Activated CD8-positive, alpha-beta T cell treated with anti-CD3 and anti-CD28 coated beads for 36 hours (primary cell): ENCODE data around the gene ZSWIM5. TPM values are rescaled to one million over a fixed set of nuclear protein-coding genes. Genes with fewer than 3 reads are reported as not detected.
"Not testable (repeated sequence)": the region's sequence is repeated elsewhere in the genome, so short reads cannot be mapped to it uniquely, and the experiment has no call there.

Experiments used
- ATAC-seq: fragments of 200-7000 bp; cut with Tn5 transposase; one replicate; pipeline ENCODE4 v1.10.0; 2021; ENCODE audit warnings: mild to moderate bottlenecking, moderate library complexity
- CTCF ChIA-PET: fragments of 350-600 bp; sonication (Branson Sonifier 250); formaldehyde crosslinking; loops from one replicate; lab custom pipeline; 2021; ENCODE audit warnings: antibody characterized with exemption; lab: Charles Lee
- POLR2A ChIA-PET: fragments of 350-600 bp; sonication (Branson Sonifier 250); formaldehyde crosslinking; loops from one replicate; lab custom pipeline; 2021; ENCODE audit warnings: antibody characterized with exemption; lab: Charles Lee
- DNase-seq: peaks from one replicate; pipeline ENCODE4 v3.0.0-alpha.2; 2020
- H3K27ac Mint-ChIP-seq: one replicate; pipeline ENCODE4 v1.8.0; 2021; ENCODE audit warnings: mild to moderate bottlenecking, mixed read lengths
- H3K27me3 Mint-ChIP-seq: one replicate; pipeline ENCODE4 v1.8.0; 2021; ENCODE audit warnings: mixed read lengths
- H3K36me3 Mint-ChIP-seq: one replicate; pipeline ENCODE4 v1.8.0; 2021; ENCODE audit warnings: low read depth, mixed read lengths
- H3K4me1 Mint-ChIP-seq: one replicate; pipeline ENCODE4 v1.8.0; 2021; ENCODE audit warnings: low read depth, mixed read lengths
- H3K4me3 Mint-ChIP-seq: one replicate; pipeline ENCODE4 v1.8.0; 2021; ENCODE audit warnings: mild to moderate bottlenecking, moderate library complexity, mixed read lengths
- H3K9me3 Mint-ChIP-seq: one replicate; pipeline ENCODE4 v1.8.0; 2021; ENCODE audit warnings: mixed read lengths
- intact Hi-C: fragments of 100-400 bp; cut with micrococcal nuclease; formaldehyde crosslinking; loops from one replicate; pipeline ENCODE4 v1.10.0; 2022
- total RNA-seq, 2 experiments: library from RNA; stranded (reverse); gene quantifications; one replicate each; pipeline ENCODE4 v1.2.3, GENCODE V29; 2021
- TF ChIP-seq, protein P1 (sequence below): fragments of 200-600 bp; IDR thresholded peaks from one replicate; pipeline ENCODE4 v1.8.0; 2022; ENCODE audit warnings: antibody characterized with exemption, mild to moderate bottlenecking

The ZSWIM5 gene
- total RNA-seq, 2 experiments from 2014 or later: 0.70 to 0.87 TPM

DNA sequence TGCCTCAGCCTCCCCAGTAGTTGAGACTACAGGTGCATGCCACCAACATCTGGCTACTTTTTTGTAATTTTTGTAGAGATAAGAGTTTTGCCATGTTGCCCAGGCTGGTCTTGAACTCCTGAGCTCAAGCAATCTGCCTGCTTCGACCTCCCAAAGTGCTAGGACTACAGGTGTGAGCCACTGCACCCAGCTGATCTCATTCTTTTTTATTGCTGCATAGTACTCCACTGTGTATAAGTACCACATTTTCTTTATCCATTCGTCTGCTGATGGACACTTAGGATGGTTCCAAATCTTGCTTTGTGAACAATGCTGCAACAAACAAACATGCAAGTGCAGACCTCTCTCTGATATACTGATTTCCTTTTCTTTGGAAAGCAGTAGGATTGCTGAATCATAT lies 134.8 kb downstream of the ZSWIM5 start:
- POLR2A ChIA-PET: no interaction called here
- ATAC-seq: no peak

DNA sequence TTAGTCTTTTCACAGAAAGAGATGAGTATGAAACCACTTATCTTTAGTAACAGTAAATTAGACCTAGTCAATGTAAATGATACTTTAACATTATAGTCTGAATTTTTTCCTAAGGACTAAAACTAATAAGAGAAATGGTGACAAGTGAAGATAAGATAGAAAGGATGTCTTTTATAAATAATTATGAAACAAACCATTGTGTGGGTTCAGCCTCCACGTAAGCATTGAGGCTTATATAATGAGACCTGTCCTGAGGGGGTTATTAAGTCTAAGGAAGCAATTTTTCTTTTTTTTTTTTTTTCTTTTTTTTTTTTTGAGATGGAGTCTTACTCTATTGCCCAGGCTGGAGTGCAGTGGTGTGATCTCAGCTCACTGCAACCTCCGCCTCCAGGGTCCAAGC lies 138.6 kb downstream of the ZSWIM5 start:
- Mint-ChIP-seq H3K27me3 (no peaks in the 10 kb centered on the region), H3K36me3 (no peaks in the 10 kb centered on the region), H3K4me3 (no peak overlapping the region), H3K9me3 (peaks cover 4% of the 10 kb centered on the region), H3K27ac (no peak overlapping the region), H3K4me1 (no peaks in the 10 kb centered on the region)
- POLR2A ChIA-PET: no interaction called here
- CTCF ChIA-PET: no interaction called here
- DNase-seq (no peak), ATAC-seq (no peak)
- intact Hi-C loops: no loop called here
- TF ChIP-seq, protein P1, sequence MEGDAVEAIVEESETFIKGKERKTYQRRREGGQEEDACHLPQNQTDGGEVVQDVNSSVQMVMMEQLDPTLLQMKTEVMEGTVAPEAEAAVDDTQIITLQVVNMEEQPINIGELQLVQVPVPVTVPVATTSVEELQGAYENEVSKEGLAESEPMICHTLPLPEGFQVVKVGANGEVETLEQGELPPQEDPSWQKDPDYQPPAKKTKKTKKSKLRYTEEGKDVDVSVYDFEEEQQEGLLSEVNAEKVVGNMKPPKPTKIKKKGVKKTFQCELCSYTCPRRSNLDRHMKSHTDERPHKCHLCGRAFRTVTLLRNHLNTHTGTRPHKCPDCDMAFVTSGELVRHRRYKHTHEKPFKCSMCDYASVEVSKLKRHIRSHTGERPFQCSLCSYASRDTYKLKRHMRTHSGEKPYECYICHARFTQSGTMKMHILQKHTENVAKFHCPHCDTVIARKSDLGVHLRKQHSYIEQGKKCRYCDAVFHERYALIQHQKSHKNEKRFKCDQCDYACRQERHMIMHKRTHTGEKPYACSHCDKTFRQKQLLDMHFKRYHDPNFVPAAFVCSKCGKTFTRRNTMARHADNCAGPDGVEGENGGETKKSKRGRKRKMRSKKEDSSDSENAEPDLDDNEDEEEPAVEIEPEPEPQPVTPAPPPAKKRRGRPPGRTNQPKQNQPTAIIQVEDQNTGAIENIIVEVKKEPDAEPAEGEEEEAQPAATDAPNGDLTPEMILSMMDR: no peak

More for the DNA sequence above, 134.8 kb downstream of the ZSWIM5 start:
- Mint-ChIP-seq H3K27ac (no peak overlapping the region), H3K4me3 (no peak overlapping the region), H3K9me3 (peaks cover 10% of the 10 kb centered on the region), H3K4me1 (no peaks in the 10 kb centered on the region), H3K27me3 (peaks cover 3% of the 10 kb centered on the region), H3K36me3 (no peaks in the 10 kb centered on the region)
- CTCF ChIA-PET: no interaction called here
- intact Hi-C loops: no loop called here
- TF ChIP-seq, protein P1: no peak
- no peak for DNase-seq

DNA sequence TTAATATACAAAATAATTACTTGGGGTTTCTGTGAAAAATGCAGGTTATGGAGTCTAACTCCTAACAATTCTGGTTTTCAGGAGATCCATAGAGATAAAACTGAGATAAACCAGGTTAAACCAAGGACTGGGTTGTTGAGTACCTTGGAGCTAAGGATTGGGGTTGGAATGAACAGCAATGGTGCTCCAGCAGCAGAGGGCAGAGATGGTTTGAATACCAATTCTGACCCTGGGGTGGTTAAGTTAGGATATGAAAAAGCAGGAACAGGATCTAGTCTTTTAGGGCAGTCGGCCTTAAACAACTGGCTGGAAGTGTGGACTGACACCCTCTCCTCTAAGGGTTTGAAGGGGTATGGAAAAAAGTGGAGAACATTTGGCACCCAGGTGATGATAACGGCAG lies 141.3 kb downstream of the ZSWIM5 start:
- ATAC-seq (no peak), DNase-seq (no peak)
- H3K27me3 Mint-ChIP-seq: no peaks in the 10 kb centered on the region
- H3K4me3 Mint-ChIP-seq: no peak overlapping the region
- H3K9me3 Mint-ChIP-seq: no peaks in the 10 kb centered on the region
- ChIA-PET CTCF (interaction anchor here (0.8 kb wide), 1 partner anchor 235 kb away, joined by 4 read pairs; no protein-coding TSS in a partner anchor), POLR2A (interaction anchor here (0.7 to 1.0 kb wide), 2 partner anchors 207 to 238 kb away, joined by 3 read pairs; no protein-coding TSS in a partner anchor)
- H3K4me1 Mint-ChIP-seq: no peaks in the 10 kb centered on the region
- no peaks in the 10 kb centered on the region for H3K36me3 Mint-ChIP-seq
- intact Hi-C loops: no loop called here
- TF ChIP-seq, protein P1: no peak
- H3K27ac Mint-ChIP-seq: no peak overlapping the region

DNA sequence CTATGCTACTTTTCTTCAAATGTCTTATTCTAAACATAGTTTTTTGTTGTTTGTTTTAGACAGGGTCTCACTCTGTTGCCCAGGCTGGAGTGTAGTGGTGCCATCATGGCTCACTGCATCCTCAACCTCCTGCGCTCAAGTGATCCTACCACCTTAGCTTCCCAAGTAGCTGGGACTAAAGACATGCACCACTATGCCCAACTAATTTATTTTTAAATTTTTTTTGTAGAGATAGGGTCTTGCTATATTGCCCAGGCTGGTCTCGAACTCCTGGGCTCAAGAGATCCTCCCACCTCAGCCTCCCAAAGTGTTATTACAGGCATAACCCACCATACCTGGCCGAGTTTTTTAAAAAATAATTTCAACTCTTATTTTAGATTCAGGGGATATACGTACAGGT lies 143.9 kb downstream of the ZSWIM5 start:
- H3K4me1 Mint-ChIP-seq, intact Hi-C loops, H3K36me3 Mint-ChIP-seq, H3K27me3 Mint-ChIP-seq, H3K4me3 Mint-ChIP-seq, ATAC-seq, H3K27ac Mint-ChIP-seq, DNase-seq, POLR2A ChIA-PET, CTCF ChIA-PET, H3K9me3 Mint-ChIP-seq: not testable (repeated sequence)

DNA sequence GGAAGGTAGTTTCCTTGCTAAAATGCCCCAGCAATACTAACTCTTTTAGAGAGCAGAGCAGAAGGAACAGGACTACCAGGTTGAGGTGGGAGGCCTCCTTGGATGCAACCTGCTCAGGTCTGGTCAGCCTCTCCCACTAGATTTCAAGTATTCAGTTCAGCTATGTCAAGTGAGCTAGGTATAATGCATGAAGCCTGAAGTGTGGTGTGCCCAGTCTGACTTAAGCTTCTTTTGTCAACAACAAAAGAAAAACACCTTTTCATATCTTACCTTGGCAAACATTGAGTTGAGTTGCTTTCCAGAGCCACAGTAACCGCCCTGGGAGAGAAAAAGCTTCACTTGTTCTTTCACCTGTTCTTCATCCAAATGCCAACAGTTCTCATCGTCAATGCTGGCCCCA lies 146.6 kb downstream of the ZSWIM5 start:
- intact Hi-C loops: no loop called here
- DNase-seq (no peak), ATAC-seq (no peak)
- no peaks in the 10 kb centered on the region for H3K9me3 Mint-ChIP-seq
- no peak overlapping the region for H3K4me3 Mint-ChIP-seq
- no peaks in the 10 kb centered on the region for H3K36me3 Mint-ChIP-seq
- no peaks in the 10 kb centered on the region for H3K27me3 Mint-ChIP-seq
- H3K4me1 Mint-ChIP-seq: no peaks in the 10 kb centered on the region
- POLR2A ChIA-PET: interaction anchor here (0.6 kb wide), 1 partner anchor 127 kb away, joined by 4 read pairs; no protein-coding TSS in a partner anchor
- H3K27ac Mint-ChIP-seq: no peak overlapping the region
- CTCF ChIA-PET: no interaction called here
- TF ChIP-seq, protein P1: no peak
